ENCODE results near the gene EPHB2. TPM values are rescaled to one million over a fixed set of nuclear protein-coding genes. Genes with fewer than 3 reads are reported as not detected.

Gene EPHB2
- total RNA-seq, 6 experiments from 2014 or later = 13.1 to 36.4 (median 30.9) TPM

- peaks cover 9% of the 10 kb centered on the region for H3K27me3 Mint-ChIP-seq (ENCODE audit: insufficient read depth)
- no peak for DNase-seq
Measured at GRCh38 chr1:22865736-22866135, 155.1 kb downstream of the EPHB2 start.

DNA sequence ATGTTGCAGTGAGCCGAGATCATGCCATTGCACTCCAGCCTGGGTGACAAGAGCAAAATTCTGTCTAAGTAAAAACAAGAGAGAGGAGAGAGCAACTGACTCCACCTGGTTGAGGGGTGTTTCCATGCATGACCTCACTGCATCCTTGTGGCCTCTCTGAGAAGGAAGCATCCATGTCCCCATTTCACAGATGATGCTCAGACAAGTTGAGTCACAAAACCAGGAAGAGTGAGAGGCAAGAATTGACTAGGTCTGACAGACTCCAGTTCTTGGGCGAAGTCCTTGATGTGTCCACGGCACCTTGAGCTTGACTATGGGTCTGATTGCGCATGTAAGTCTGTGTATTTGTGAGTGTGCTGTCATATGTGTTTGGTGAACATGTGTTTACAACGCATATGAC lies 156.2 kb downstream of the EPHB2 start:
- Mint-ChIP-seq H3K9me3 (peaks cover 15% of the 10 kb centered on the region; the same call in 1 of the 2 replicates), H3K36me3 (ENCODE audit: low read depth) (peaks cover 42% of the 10 kb centered on the region), H3K27me3 (ENCODE audit: insufficient read depth) (peaks cover 8% of the 10 kb centered on the region), H3K4me3 (no peak overlapping the region), H3K4me1 (ENCODE audit: low read depth) (peaks cover 16% of the 10 kb centered on the region), H3K27ac (no peak overlapping the region)
- TF ChIP-seq, protein P1, sequence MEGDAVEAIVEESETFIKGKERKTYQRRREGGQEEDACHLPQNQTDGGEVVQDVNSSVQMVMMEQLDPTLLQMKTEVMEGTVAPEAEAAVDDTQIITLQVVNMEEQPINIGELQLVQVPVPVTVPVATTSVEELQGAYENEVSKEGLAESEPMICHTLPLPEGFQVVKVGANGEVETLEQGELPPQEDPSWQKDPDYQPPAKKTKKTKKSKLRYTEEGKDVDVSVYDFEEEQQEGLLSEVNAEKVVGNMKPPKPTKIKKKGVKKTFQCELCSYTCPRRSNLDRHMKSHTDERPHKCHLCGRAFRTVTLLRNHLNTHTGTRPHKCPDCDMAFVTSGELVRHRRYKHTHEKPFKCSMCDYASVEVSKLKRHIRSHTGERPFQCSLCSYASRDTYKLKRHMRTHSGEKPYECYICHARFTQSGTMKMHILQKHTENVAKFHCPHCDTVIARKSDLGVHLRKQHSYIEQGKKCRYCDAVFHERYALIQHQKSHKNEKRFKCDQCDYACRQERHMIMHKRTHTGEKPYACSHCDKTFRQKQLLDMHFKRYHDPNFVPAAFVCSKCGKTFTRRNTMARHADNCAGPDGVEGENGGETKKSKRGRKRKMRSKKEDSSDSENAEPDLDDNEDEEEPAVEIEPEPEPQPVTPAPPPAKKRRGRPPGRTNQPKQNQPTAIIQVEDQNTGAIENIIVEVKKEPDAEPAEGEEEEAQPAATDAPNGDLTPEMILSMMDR (IDR thresholded peaks at IDR 0.05) = no peak
- no peak for DNase-seq

More at GRCh38 chr1:22865736-22866135, 155.1 kb downstream of the EPHB2 start:
- H3K27ac Mint-ChIP-seq = no peak overlapping the region
- H3K36me3 Mint-ChIP-seq (ENCODE audit: low read depth) = peaks cover 42% of the 10 kb centered on the region
- H3K4me1 Mint-ChIP-seq (ENCODE audit: low read depth) = peaks cover 28% of the 10 kb centered on the region
- H3K4me3 Mint-ChIP-seq = no peak overlapping the region
- TF ChIP-seq, protein P1 (IDR thresholded peaks at IDR 0.05) = no peak
- H3K9me3 Mint-ChIP-seq = peaks cover 15% of the 10 kb centered on the region; the same call in 1 of the 2 replicates

DNA sequence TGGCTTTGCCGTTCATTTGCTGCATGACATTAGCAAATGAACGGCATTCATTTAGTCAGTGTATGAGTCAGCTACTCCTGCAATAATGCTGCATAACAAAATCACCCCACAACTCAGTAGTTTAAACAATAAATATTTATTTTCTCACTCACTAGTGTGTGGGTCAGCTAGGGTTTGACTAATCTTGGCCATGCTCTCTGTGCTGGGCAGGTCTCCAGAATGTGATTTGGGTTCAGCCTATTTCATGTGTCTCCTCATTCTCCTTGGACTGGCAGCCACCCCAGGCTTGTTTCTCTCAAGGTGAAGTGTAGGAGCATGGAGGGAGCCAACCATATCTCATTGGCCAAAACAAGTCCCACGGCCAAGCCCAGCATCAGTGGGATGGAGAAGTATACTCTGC lies 157.7 kb downstream of the EPHB2 start:
- no peak for DNase-seq
- Mint-ChIP-seq H3K4me1 (ENCODE audit: low read depth) (peaks cover 8% of the 10 kb centered on the region; the same call in 1 of the 2 replicates), H3K36me3 (ENCODE audit: low read depth) (peaks cover 42% of the 10 kb centered on the region), H3K27me3 (ENCODE audit: insufficient read depth) (peaks cover 8% of the 10 kb centered on the region), H3K27ac (no peak overlapping the region), H3K4me3 (no peak overlapping the region), H3K9me3 (peaks cover 15% of the 10 kb centered on the region; the same call in 1 of the 2 replicates)
- TF ChIP-seq, protein P1 (IDR thresholded peaks at IDR 0.05) = no peak

GRCh38 chr1:22869325-22869724 lies 158.7 kb downstream of the EPHB2 start:
- TF ChIP-seq, protein P1 (IDR thresholded peaks at IDR 0.05) = no peak
- Mint-ChIP-seq H3K4me3 (no peak overlapping the region), H3K36me3 (ENCODE audit: low read depth) (peaks cover 42% of the 10 kb centered on the region), H3K27me3 (ENCODE audit: insufficient read depth) (peaks cover 8% of the 10 kb centered on the region), H3K9me3 (peaks cover 15% of the 10 kb centered on the region; the same call in 1 of the 2 replicates), H3K27ac (no peak overlapping the region), H3K4me1 (ENCODE audit: low read depth) (peaks cover 8% of the 10 kb centered on the region; the same call in 1 of the 2 replicates)
- no peak for DNase-seq

DNA sequence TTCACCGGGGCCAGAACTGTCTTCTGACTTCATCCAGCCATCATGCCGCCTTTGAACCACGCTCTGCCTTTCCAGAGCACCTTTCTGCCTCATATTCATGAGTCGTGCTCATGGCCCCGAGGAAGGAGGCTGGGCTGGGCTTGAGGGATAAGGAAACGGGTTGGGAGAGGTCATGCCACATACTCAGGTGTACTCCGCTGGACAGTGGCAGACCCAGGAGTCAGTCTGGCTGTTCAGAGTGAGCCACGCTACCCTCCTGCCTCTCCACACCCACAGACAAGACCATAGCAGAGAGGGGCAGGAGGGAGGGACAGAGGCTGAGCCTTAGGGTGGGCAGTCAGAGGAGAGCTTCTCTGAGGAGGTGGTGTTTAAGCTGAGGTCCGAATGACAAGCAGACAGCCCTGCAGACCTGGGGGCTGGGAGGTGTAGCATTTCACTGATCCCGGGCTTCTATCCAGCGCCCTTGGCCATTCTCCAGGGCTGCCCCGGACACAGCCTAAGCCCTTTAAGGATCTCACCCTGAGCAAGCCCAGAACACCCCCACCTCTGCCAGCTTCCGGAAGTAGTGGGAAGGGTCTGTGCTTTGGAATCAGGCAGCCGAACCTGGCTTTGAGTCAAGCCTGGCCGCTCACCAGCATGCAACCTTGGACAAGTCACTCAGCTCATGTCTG lies 159.7 kb downstream of the EPHB2 start:
- peaks cover 15% of the 10 kb centered on the region; the same call in 1 of the 2 replicates for H3K9me3 Mint-ChIP-seq
- TF ChIP-seq, protein P1 (IDR thresholded peaks at IDR 0.05) = no peak
- H3K27me3 Mint-ChIP-seq (ENCODE audit: insufficient read depth) = peaks cover 8% of the 10 kb centered on the region
- H3K4me1 Mint-ChIP-seq (ENCODE audit: low read depth) = peaks cover 8% of the 10 kb centered on the region; the same call in 1 of the 2 replicates
- H3K4me3 Mint-ChIP-seq = no peak overlapping the region
- no peak overlapping the region for H3K27ac Mint-ChIP-seq
- no peak for DNase-seq
- H3K36me3 Mint-ChIP-seq (ENCODE audit: low read depth) = peaks cover 37% of the 10 kb centered on the region
